NCI-H2107 treated with DMSO at 0.1 percent for 48 hours (cell line): ENCODE data around the gene TMEM273.
"Not testable (repeated sequence)": the region's sequence is repeated elsewhere in the genome, so short reads cannot be mapped to it uniquely, and the experiment has no call there.

ENCODE experiments used
- DNase-seq: peaks from one replicate; lab custom pipeline; 2025; ENCODE audit not compliant: unreplicated experiment; lab: John Stamatoyannopoulos, UW

The TMEM273 gene

GRCh38 chr10:49207113-49207512 lies 18.9 kb upstream of the TMEM273 start:
- DNase-seq, result no peak

DNA sequence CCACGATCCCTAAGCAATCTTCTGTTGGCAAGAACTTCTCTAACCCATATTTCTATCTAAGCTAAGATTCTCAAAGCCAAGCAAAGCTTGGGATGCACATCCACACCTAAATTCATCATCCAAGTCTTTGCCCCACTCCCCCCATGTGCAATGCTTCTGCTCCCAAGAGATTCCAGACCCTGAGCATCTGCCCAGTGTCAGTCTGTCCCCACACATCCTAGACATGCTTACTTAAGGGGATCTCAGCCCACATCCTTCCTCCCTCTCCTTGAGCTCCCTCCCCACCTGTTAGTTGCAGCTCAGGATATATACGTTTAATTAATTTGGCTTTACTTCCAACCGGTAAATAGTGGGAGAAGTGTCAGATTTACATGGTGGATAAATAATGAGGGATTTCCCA lies 17.0 kb upstream of the TMEM273 start:
- DNase-seq, result no peak

DNA sequence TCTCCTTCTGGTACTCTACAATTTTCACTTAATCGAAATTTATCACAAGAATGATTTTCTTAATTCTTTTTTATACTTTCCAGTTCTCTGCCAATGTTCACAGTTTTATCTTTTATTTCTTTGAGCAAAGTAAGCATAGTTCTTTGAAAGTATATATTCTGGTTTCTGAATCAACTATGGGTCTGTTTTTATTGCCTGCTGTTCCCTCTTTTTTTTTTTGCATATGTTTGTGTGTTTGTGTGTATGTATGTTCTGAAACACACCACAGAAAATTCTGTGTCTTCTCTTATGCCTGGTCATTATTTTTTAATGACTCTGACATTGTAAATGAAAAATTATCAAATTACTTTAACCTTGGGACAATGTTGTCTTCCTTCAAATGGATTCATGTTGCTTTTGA lies 15.9 kb upstream of the TMEM273 start:
- no peak for DNase-seq

DNA sequence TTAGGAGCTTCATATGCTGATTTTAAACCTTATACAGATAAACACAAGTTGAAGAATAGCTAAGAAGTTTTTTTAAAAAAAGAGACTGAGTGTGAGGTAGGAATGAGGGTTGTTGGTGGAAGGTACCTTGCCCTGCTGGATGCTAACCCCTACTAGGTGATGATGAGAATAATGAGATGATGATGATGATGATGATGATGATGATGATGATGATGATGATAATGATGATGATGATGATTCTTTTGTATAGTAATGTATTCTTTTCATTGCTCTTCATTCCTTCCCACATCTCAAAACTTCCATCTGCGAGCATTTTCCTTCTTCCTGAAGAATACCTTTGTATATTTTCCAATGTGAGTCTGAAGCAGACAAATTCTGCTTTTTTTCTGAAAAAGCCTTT lies 14.1 kb upstream of the TMEM273 start:
- no peak for DNase-seq

- no peak for DNase-seq
Measured at GRCh38 chr10:49200854-49201253, 12.7 kb upstream of the TMEM273 start.

DNA sequence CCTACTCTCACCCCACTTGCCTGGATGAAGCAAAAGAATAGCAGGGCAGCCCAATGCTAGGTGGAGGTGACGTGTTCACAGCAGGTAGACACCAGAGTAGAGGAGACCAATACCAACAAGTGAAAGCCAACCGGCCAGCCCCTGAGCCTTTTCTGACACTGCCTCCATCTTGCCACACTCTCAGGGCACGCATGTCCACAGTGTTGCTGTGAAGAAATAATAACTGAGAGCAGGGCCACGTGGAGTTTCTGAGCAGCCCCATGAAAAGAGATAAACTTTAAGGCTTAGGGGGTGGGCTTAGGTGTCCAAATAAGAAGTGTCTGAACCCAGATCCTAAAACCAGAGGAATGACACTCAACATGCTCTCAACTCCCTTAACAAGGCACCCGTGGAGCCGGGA lies 9.0 kb upstream of the TMEM273 start:
- DNase-seq, result no peak

- DNase-seq, result not testable (repeated sequence)
Measured at GRCh38 chr10:49195864-49196263, 7.7 kb upstream of the TMEM273 start.

DNA sequence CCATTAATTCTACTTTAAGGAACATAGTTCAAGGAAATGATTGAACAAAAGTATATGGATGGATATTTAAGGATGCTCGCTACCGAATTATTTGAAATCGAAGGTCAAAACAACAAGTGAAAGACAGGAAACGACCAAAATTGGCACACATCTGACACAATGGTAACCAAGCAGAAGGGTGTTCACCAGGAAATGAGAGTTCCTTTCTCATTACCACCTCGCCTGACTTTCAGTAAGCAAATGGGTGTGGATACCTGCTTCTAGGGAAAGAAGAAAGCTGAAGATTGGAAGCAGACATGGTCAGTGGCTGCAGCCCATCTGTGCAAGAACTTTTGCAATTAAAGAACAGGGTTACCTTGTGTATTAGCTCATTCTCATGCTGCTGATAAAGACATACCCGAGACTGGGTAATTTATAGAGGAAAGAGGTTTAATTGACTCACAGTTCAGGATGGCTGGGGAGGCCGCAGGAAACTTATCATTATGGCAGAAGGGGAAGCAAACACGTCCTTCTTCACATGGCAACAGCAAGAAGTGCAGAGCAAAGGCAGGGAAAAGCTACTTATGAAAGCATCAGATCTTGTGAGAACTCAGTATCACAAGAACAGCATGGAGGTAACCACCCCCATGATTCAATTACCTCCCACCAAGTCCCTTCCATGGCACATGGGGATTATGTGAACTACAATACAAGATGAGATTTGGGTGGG lies 6.2 kb upstream of the TMEM273 start:
- DNase-seq, result no peak

DNA sequence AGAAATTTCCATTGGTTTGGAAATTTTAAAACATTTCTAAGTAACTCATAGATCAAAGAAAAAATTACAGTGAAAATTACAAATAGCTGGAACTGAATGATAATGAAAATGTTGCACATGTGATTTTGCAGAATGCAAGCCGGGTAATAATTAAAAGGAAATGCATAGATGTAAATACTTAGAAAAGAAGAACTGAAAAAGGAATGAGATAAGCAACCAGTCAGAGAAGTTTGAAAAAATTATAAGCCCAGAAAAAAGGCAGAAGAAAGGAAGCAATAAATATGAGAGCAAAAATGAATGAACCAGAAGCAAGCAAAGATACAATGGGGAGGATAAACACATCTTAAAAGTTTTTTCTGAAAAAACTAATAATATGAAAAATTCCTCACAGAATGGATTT lies 3.2 kb upstream of the TMEM273 start:
- DNase-seq, result no peak

DNA sequence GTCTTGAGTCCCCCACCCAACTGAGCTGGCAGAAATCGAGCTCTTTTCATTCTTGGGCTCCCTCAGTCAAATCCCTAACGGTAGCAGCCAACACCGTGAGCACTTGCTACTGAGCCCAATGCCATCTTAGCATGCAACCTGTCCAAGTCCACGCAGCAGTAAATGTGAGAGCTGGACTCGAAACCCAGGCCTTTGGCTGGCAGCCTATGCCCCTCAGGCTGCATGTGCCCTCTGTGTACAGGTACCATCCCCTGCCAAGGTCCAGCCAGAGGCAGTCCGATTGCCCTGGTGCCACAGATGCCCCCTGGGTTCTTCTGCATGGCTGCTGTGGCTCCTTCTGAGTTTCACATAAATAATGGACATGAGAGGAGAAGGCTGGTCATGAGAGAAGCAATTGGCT lies 1.2 kb upstream of the TMEM273 start:
- no peak for DNase-seq

- no peak for DNase-seq
Measured at GRCh38 chr10:49187044-49187484, 1.1 kb downstream of the TMEM273 start.

- no peak for DNase-seq
Measured at GRCh38 chr10:49186613-49187012, 1.6 kb downstream of the TMEM273 start.

DNA sequence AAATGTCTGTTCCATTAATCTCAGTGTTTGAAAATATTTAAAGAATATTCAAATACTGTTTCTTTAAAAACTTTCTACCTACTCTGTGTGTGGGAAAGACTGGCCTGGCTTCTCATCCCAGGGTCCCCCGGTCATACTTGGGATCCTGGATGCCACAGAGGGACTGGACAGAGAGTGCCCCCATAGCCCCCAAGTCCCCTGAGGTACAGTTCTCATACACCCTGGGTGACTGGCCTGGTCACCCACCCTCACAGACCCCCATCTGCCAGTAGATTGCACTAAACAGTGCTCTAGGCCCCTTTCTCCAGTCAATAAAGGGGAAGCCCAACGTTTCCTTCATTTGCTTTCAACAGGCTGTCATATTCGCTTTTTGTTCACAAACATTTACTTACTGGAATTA lies 3.0 kb downstream of the TMEM273 start:
- DNase-seq, result no peak

- no peak for DNase-seq
Measured at GRCh38 chr10:49184642-49185111, 3.5 kb downstream of the TMEM273 start.

DNA sequence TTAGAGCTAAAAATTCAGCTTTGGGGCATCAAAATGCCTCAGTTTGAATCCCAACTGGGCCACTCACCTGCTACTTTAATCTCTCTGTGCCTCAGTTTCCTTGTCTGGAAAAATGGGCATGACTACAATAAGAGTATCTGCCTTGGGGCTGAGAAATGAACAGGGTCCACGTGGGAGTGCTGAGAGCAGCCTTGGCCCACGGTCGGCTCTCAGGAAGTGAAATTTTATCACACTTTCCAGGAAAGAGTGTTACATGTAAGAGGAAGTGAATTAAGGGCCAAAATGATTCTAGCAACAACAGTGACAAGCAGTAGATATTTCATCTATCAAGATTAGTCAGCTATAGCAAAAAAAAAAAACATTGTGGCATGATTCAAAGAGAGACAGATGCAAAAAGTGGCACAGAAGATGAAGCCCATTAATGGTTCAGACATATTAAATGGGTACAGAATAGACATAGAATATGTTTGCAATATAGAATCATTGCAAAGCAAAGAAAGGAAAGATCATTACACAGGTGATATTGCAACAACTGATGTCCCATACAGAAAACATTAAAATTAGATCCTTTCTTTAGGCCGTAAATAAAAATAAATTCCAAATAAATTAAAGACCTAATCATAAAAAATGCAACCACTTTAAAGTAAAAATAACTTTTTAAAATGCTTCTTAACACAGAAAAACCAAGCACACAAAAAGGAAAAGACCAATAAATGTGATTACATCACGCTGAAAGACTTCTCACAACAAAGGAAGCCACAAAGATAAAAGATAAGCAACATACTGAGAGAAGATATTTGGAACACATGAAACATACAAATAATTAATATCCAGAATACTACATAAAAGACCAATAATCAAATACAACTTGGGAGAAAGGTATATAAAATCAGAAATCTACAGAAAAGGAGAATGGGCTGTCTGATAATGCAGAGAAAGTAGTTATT lies 4.3 kb downstream of the TMEM273 start:
- no peak for DNase-seq

- DNase-seq, result no peak
Measured at GRCh38 chr10:49182776-49183175, 5.4 kb downstream of the TMEM273 start.

DNA sequence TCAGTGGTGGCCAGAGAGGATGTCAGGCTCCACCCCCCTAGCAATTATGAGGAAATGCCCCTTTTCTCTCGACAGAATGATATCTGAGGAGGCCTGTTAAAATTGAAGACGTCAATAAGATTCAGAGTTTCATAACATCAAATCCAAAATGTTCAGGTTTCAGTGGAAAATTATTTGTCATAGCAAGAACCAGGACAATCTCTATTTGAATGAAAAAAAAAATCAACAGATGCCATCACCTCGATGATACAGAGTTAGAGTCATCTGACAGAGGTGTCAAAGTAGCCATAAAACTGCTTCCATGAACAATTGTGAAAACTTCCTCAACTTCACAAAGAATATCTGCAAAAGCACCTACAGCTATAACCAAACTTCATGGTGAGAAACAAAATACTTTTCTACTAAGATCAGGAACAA lies 7.7 kb downstream of the TMEM273 start:
- DNase-seq, result no peak

DNA sequence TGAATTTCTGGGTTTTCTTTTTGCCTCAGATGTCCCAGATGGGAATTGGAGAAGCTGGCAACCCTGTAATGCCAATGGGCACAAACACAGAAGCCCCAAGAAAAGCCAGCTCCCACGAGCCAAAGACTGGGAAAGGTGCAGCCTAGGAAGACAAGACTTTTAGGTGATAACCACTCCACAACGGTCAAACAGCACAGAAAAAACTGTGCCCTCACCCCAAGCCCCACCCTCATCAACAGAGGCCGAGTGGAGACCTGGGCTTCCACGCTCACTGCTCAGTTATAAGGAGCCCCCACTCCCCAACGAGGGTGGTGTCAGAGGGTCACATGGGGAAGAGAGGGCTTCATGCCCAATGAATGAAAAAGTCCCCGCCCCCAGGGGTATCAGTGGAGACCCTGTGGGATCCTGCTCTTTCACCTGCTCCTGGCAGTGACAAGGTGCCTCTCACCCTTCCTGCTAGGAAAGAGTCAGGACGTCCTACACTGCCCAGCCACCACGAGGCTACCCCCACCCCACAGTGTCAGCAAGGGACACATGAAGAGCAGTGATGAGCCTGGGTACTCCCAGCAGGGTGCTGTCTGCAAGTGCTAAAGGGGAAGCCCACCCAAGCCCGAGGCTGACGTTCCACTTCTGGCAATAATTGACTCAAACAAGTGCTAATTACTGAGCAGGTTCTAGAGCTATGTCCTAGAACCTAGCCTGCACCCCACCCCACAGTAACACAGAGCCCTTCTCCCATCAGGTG lies 8.3 kb downstream of the TMEM273 start:
- no peak for DNase-seq

- no peak for DNase-seq
Measured at GRCh38 chr10:49178489-49179471, 9.4 kb downstream of the TMEM273 start.
